HFFc6 (cell line): ENCODE data around the gene HIP1. TPM values are rescaled to one million over a fixed set of nuclear protein-coding genes. Genes with fewer than 3 reads are reported as not detected.

Experiments used
- DNase-seq: peaks from one replicate; pipeline ENCODE4 v3.0.0-alpha.2; 2018
- H3K27ac Mint-ChIP-seq: 2 replicates; pipeline ENCODE4 v1.8.0; 2020; ENCODE audit warnings: mild to moderate bottlenecking, mixed read lengths
- H3K27me3 Mint-ChIP-seq: 2 replicates; pipeline ENCODE4 v1.8.0; 2021; ENCODE audit warnings: mild to moderate bottlenecking, moderate library complexity, mixed read lengths; ENCODE audit not compliant: insufficient read depth
- H3K36me3 Mint-ChIP-seq: 2 replicates; pipeline ENCODE4 v1.8.0; 2021; ENCODE audit warnings: low read depth, mixed read lengths
- H3K4me1 Mint-ChIP-seq: 2 replicates; pipeline ENCODE4 v1.8.0; 2020; ENCODE audit warnings: low read depth, mixed read lengths
- H3K4me3 Mint-ChIP-seq: 2 replicates; pipeline ENCODE4 v1.8.0; 2020; ENCODE audit warnings: mild to moderate bottlenecking, moderate library complexity, mixed read lengths
- H3K9me3 Mint-ChIP-seq: 2 replicates; pipeline ENCODE4 v1.8.0; 2020; ENCODE audit warnings: mild to moderate bottlenecking, mixed read lengths
- total RNA-seq, 6 experiments: library from RNA; stranded (reverse); fragmentation: NEBNext Ultra II Directional; extraction: Animal tissue kit (Norgen Biotek cat#: 25700); gene quantifications; 2 replicates in 1 of 6; 3 replicates in 5 of 6; pipeline ENCODE4 v1.2.3, GENCODE V29; 2021
- TF ChIP-seq, protein P1 (sequence below): fragments of 200-600 bp; sonication (generic); IDR thresholded peaks from 2 replicates; pipeline ENCODE4 v1.5.0; 2021; ENCODE audit warnings: antibody characterized with exemption, mild to moderate bottlenecking

HIP1 gene
- total RNA-seq, 6 experiments from 2014 or later, result 15.1 to 32.2 (median 28.7) TPM

DNA sequence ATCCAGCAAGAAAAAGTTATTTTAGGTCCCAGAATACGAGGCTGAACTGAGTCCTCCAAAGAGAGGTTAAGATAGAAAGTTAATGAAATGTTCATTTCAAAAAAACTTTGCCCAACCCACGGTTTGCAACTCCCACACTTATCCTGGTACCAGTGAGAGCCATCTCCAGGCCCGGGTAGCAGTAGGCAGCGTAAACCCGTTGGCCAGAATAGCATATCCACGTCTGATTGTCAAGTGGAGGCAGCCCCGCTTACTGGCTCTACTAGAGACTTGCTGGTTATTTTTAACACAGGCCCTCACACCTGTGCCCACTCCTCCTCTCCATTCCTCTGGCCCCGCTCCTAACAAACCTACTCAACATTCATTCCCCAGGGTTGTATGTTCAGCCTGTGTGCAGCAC is 109.7 kb downstream of the HIP1 start:
- Mint-ChIP-seq H3K9me3 (peaks cover 28% of the 10 kb centered on the region), H3K36me3 (peaks cover 42% of the 10 kb centered on the region), H3K4me3 (no peak overlapping the region), H3K4me1 (peaks cover 8% of the 10 kb centered on the region; the same call in 1 of the 2 replicates), H3K27me3 (peaks cover 2% of the 10 kb centered on the region; the same call in 1 of the 2 replicates), H3K27ac (no peak overlapping the region)
- no peak for DNase-seq
- TF ChIP-seq, protein P1, sequence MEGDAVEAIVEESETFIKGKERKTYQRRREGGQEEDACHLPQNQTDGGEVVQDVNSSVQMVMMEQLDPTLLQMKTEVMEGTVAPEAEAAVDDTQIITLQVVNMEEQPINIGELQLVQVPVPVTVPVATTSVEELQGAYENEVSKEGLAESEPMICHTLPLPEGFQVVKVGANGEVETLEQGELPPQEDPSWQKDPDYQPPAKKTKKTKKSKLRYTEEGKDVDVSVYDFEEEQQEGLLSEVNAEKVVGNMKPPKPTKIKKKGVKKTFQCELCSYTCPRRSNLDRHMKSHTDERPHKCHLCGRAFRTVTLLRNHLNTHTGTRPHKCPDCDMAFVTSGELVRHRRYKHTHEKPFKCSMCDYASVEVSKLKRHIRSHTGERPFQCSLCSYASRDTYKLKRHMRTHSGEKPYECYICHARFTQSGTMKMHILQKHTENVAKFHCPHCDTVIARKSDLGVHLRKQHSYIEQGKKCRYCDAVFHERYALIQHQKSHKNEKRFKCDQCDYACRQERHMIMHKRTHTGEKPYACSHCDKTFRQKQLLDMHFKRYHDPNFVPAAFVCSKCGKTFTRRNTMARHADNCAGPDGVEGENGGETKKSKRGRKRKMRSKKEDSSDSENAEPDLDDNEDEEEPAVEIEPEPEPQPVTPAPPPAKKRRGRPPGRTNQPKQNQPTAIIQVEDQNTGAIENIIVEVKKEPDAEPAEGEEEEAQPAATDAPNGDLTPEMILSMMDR, result no peak

DNA sequence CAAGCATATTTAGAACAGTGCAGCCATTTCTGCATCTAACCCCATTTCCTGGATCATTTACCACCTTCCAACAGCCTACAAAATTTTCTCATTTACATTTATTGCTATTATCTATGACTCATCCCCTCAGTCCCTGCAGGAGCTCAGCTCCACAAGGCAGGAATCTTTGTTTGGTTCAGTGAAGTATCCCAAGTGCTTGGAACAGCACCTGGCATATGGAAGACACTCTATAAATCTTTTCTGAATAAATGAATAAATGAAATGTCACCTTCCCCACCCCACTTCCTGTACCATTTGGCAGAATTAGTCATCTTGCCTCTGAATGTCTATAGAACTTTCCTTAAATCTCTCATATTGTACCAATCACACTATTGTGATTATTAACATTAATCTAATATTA is 110.7 kb downstream of the HIP1 start:
- TF ChIP-seq, protein P1, result no peak
- Mint-ChIP-seq H3K27me3 (peaks cover 4% of the 10 kb centered on the region), H3K4me1 (peaks cover 18% of the 10 kb centered on the region; the same call in 1 of the 2 replicates), H3K4me3 (no peak overlapping the region), H3K36me3 (peaks cover 42% of the 10 kb centered on the region), H3K9me3 (peaks cover 28% of the 10 kb centered on the region), H3K27ac (no peak overlapping the region)
- no peak for DNase-seq

DNA sequence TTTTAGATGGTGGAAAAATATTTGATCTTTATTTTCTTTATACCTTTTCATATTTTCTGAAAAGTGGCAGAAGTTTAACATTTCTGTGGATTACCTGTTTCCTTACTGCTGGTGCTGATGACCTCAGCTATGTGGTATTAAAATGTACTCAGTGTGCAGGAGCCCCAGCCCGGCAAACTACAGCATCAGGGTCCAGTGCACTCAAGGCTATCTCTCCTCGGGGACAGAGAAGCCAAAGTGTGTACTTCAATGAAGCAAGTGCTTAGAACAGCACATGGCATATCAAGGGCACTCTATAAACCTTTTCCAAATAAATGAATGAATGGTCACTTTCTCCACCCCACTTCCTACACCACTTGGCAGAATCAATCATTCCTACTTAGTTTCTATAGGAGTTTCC is 111.8 kb downstream of the HIP1 start:
- Mint-ChIP-seq H3K4me1 (peaks cover 18% of the 10 kb centered on the region; the same call in 1 of the 2 replicates), H3K27ac (no peak overlapping the region), H3K27me3 (peaks cover 6% of the 10 kb centered on the region), H3K4me3 (no peak overlapping the region), H3K9me3 (peaks cover 28% of the 10 kb centered on the region), H3K36me3 (peaks cover 42% of the 10 kb centered on the region)
- TF ChIP-seq, protein P1, result no peak
- DNase-seq, result no peak

DNA sequence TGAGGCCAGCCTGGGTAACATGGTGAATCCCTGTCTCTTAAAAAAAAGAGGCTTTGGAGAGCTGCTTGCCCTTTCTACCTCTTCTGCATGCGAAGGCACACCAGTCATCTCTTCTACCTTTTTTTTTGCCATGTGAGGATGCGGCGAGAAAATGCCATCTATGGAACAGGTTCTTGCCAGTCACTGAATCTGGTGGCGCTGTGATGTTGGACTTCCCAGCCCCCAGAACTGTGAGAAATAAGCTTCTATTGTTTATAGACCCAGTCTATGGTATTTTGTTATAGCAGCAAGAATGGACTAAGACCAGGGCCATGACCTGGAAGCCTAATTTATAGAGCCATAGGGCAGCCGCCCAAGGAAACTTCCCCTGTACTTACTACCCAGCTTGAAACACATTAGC is 112.9 kb downstream of the HIP1 start:
- peaks cover 18% of the 10 kb centered on the region; the same call in 1 of the 2 replicates for H3K4me1 Mint-ChIP-seq

DNA sequence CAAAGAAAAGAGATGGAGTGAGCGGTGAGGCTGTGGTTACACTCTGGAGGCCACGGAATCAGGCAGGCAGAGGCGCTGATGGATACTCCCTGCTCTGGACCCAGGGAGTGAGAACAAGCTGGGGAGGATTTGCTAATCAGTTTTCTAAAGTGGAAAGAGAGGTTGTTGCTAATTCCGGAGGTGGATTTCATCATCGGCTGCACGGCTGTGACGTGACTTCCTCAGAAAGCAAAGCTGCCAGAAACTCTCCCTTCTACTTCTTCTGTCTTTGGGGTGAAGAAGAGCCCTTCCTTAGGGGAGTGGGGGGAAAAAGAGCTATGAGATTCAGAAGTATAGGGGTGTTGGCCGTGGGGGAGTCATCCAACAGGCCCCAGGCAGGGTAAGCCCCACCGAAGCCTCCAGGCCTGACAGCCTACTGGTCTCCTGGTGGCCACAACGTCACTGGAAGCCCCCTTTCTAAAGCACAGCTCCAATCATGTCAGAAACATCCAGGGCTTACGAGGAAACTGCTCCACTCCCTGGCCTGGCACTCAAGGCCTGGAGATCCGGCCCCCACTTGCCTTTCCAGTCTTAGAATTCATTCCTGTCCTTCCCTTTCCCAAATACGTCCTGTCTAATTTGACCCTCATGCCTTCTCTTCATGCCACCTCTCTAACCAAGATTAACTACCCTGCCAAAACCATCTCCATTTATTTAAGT is 114.5 kb downstream of the HIP1 start:
- peaks cover 33% of the 10 kb centered on the region for H3K36me3 Mint-ChIP-seq
- no peak for DNase-seq

More for the DNA sequence above, 112.9 kb downstream of the HIP1 start:
- Mint-ChIP-seq H3K36me3 (peaks cover 42% of the 10 kb centered on the region), H3K9me3 (peaks cover 28% of the 10 kb centered on the region), H3K27me3 (peaks cover 6% of the 10 kb centered on the region), H3K4me3 (no peak overlapping the region), H3K27ac (no peak overlapping the region)
- no peak for DNase-seq
- TF ChIP-seq, protein P1, result no peak

More for the DNA sequence above, 114.5 kb downstream of the HIP1 start:
- Mint-ChIP-seq H3K4me3 (no peak overlapping the region), H3K4me1 (peaks cover 18% of the 10 kb centered on the region; the same call in 1 of the 2 replicates), H3K9me3 (peaks cover 26% of the 10 kb centered on the region), H3K27me3 (peaks cover 6% of the 10 kb centered on the region), H3K27ac (peak overlapping the region; percentile 30; the same call in 1 of the 2 replicates)
- TF ChIP-seq, protein P1, result no peak
